ENCODE data around the gene PAK1. TPM values are rescaled to one million over a fixed set of nuclear protein-coding genes. Genes with fewer than 3 reads are reported as not detected.

Gene PAK1
- total RNA-seq, 1 donor from 2014 or later = 28.2 TPM

DNA sequence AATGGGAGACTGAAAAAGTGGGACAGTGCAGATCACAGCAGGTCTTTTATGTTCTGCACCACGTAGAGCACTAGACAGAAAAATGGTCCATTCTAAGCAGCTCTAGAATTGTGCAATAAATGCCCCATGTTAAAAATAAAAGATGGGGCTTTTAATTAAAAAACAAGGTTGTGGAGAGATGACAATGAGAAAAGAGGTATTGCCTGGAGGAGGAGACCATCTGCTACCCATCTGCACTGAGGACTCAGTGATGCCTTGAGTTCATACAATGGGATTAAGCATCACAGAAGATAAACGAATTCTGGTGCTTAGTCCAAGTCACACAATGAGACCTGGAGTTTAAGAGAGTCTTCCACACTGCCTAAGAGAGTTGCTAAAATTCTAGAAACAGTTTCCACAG lies 73.6 kb downstream of the PAK1 start:
- H3K9me3 ChIP-seq = no peaks in the 10 kb centered on the region
- no peaks in the 10 kb centered on the region for H3K27me3 ChIP-seq
- no peaks in the 10 kb centered on the region for H3K36me3 ChIP-seq
- ATAC-seq = no peak
- DNase-seq = no peak
- no peak overlapping the region for H3K27ac ChIP-seq
- TF ChIP-seq, protein P1, sequence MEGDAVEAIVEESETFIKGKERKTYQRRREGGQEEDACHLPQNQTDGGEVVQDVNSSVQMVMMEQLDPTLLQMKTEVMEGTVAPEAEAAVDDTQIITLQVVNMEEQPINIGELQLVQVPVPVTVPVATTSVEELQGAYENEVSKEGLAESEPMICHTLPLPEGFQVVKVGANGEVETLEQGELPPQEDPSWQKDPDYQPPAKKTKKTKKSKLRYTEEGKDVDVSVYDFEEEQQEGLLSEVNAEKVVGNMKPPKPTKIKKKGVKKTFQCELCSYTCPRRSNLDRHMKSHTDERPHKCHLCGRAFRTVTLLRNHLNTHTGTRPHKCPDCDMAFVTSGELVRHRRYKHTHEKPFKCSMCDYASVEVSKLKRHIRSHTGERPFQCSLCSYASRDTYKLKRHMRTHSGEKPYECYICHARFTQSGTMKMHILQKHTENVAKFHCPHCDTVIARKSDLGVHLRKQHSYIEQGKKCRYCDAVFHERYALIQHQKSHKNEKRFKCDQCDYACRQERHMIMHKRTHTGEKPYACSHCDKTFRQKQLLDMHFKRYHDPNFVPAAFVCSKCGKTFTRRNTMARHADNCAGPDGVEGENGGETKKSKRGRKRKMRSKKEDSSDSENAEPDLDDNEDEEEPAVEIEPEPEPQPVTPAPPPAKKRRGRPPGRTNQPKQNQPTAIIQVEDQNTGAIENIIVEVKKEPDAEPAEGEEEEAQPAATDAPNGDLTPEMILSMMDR (IDR thresholded peaks at IDR 0.05) = no peak
- H3K4me3 ChIP-seq = no peak overlapping the region
- intact Hi-C loops (cut with DNase I) = no loop called here
- H3K4me1 ChIP-seq = no peaks in the 10 kb centered on the region

DNA sequence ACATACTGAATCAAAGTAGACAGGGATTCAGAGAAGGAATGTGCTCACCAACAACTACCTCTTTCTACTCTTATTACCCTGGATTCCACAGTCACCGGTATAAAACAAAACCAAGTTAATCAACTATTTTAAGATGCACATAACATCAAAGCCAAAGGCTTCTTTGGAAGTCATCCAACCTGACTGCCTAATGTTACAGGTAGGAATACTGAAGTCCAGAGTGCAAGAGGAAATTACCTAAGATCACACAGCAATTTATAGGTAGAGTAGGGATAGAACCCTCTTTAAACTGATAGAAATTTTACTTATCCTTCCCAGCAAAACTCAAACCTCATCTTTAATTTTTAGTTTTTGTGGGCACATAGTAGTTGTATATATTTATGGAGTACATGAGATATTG lies 76.3 kb downstream of the PAK1 start:
- ATAC-seq (no peak), DNase-seq (no peak)
- Histone ChIP-seq H3K4me3 (no peak overlapping the region), H3K27me3 (no peaks in the 10 kb centered on the region), H3K36me3 (no peaks in the 10 kb centered on the region), H3K9me3 (no peaks in the 10 kb centered on the region), H3K27ac (no peak overlapping the region), H3K4me1 (no peaks in the 10 kb centered on the region)
- TF ChIP-seq, protein P1 (IDR thresholded peaks at IDR 0.05) = no peak
- intact Hi-C loops (cut with DNase I) = no loop called here

DNA sequence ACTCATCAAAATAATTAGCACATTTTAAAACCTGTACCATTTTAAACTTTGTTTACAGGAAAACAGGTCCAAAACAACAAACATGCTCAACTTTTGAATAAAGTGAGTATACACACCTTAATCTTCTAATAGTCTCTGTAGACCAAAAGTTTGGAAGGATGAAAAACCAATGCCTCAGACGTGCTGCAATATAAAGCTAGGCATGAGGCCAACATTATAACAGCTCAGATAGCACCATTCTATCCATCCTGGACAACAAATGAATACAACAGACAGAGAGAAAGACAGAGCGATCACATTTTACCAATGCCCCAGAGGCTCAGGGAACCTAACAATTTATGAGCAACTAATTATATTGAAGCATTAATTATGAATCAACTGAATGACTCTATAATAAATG lies 77.0 kb downstream of the PAK1 start:
- Histone ChIP-seq H3K4me3 (no peak overlapping the region), H3K27ac (no peak overlapping the region), H3K27me3 (no peaks in the 10 kb centered on the region), H3K9me3 (no peaks in the 10 kb centered on the region), H3K4me1 (no peaks in the 10 kb centered on the region), H3K36me3 (no peaks in the 10 kb centered on the region)
- DNase-seq (no peak), ATAC-seq (no peak)
- TF ChIP-seq, protein P1 (IDR thresholded peaks at IDR 0.05) = no peak
- intact Hi-C loops (cut with DNase I) = no loop called here

DNA sequence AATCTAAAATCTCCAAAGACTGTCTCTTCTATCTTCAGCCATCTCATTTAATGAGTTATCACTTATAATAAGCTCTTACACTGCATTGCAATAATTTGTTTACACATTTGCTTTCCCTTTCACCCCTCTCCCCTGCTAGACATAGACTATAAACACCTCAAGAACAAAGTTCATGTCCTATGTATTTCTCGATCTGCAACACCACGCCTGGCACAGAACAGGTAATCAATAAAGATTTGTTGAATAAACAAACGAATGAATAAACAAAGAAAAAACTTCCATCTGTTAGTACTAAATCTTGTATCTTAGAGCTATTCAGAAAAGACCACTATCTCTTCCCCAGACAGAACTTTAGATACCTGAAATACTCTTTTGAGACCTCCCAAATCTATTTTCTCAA lies 77.6 kb downstream of the PAK1 start:
- TF ChIP-seq, protein P1 (IDR thresholded peaks at IDR 0.05) = no peak
- H3K36me3 ChIP-seq = no peaks in the 10 kb centered on the region
- H3K27me3 ChIP-seq = no peaks in the 10 kb centered on the region
- H3K9me3 ChIP-seq = no peaks in the 10 kb centered on the region
- no peaks in the 10 kb centered on the region for H3K4me1 ChIP-seq
- H3K4me3 ChIP-seq = no peak overlapping the region
- H3K27ac ChIP-seq = no peak overlapping the region
- DNase-seq (no peak), ATAC-seq (no peak)
- intact Hi-C loops (cut with DNase I) = no loop called here

DNA sequence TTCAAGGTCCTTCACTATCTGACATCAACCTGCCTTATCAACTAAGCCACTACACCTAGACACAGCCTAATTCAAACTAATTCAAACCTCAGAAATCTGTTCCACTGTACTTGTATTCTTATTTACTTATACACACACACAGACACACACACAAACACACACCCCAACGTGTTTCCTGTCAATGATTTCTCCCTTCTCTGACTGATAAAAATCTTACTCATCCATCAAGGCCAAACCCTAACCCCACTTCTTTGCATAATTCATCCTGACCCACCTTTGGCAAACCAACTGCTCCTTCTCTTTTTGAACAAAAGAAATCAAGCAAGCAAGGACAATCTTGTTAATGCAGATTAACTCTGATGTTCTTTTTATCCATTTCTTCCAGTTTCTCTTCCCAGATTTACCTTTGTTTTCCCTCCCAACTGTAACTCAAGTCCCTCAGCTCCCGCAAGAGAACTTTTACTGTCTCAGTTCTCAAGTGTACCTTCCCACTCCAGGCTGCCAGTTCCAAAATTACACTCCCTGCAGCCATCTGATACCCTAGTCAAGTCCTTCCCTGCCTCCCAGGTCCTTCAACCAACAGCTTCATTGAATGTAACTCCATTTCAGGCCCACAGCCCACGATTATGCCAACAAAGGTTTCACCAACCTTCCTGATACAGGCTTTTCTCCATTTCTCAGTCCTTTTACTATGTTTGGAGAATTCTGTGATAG lies 78.3 kb downstream of the PAK1 start:
- H3K4me3 ChIP-seq = no peak overlapping the region
- TF ChIP-seq, protein P1 (IDR thresholded peaks at IDR 0.05) = no peak
- no peaks in the 10 kb centered on the region for H3K36me3 ChIP-seq
- no peaks in the 10 kb centered on the region for H3K27me3 ChIP-seq
- H3K27ac ChIP-seq = no peak overlapping the region
- intact Hi-C loops (cut with DNase I) = no loop called here
- H3K9me3 ChIP-seq = no peaks in the 10 kb centered on the region
- ATAC-seq (no peak), DNase-seq (no peak)
- no peaks in the 10 kb centered on the region for H3K4me1 ChIP-seq

DNA sequence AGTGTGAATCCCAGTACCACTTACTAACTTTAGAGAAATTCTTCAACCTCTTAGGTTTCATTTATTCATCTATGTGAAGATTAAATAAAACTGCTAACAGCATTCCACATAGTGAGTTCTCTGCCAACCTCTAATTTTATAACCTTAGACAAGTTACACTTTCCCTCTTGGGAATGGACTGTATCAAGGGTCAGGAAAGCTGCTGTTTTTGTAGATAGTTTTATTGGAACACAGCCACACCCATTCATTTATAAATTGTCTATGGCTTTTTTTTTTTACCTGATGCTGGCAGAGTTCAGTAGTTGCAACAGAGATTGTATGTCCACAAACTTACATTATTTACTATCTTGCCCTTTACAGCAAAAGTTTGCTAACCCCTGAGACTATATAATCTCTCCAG lies 81.1 kb downstream of the PAK1 start:
- no peaks in the 10 kb centered on the region for H3K4me1 ChIP-seq
- ATAC-seq = no peak
- intact Hi-C loops (cut with DNase I) = no loop called here

More for the DNA sequence above, 81.1 kb downstream of the PAK1 start:
- DNase-seq = no peak
- Histone ChIP-seq H3K4me3 (no peak overlapping the region), H3K9me3 (no peaks in the 10 kb centered on the region), H3K27ac (no peak overlapping the region), H3K36me3 (peaks cover 7% of the 10 kb centered on the region), H3K27me3 (no peaks in the 10 kb centered on the region)
- TF ChIP-seq, protein P1 (IDR thresholded peaks at IDR 0.05) = no peak
